Measurements from ENCODE around the gene MACROD2. TPM values are rescaled to one million over a fixed set of nuclear protein-coding genes. Genes with fewer than 3 reads are reported as not detected.

MACROD2 gene
- total and polyA plus RNA-seq, 2 donors (not counting 1 experiment from before 2014, with no cell fraction given), result 5.3 to 6.7 TPM

DNA sequence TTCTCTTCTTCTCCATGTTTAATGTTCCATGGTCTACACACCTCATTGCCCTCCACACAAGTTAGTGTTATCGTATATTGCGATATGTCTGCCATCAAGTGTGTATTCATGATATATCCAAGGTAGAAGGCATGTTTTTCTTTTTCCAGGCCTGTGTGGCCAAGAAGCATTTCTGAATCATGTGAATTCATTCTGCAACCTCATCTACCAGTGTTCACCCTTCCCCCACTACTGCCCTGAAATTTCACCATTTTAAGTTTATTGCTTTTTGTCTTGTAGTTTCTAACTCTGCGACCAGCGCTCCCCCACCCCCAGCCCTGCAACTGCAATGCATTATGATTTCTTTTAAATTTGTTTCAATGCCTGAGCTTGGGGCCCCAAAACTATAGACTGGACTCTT is 960.1 kb downstream of the MACROD2 start:
- no peak for TF ChIP-seq EZH2 (IDR thresholded peaks at IDR 0.05; ENCODE audit: borderline replicate concordance, insufficient read depth, low read depth, low read length, poor library complexity, severe bottlenecking)
- TF ChIP-seq CTCF (IDR thresholded peaks at IDR 0.05), result no peak
- no CpG with 5 or more reads among the region's 4 CpGs for WGBS (ENCODE audit: insufficient coverage)
- H3K27ac Mint-ChIP-seq, result no peak overlapping the region
- ChIA-PET POLR2A (no interaction called here), CTCF (no interaction called here)
- H3K27me3 ChIP-seq (replicated peaks in 1 of 4; ENCODE audit: control extremely low read depth in 1 of 4, control insufficient read depth in 3 of 4, insufficient read depth in 4 of 4, low read length in 3 of 4), result no peaks in the 10 kb centered on the region
- intact Hi-C loops (cut with micrococcal nuclease), result no loop called here
- no peaks in the 10 kb centered on the region for H3K36me3 ChIP-seq (replicated peaks in 1 of 2; ENCODE audit: control extremely low read depth in 1 of 2, control insufficient read depth in 1 of 2, extremely low read depth in 1 of 2, insufficient read depth in 2 of 2, low read length in 1 of 2)
- no peaks in the 10 kb centered on the region for H3K4me1 Mint-ChIP-seq
- no peak overlapping the region for H3K9ac ChIP-seq (ENCODE audit: low read length)
- no peaks in the 10 kb centered on the region for H3K4me1 ChIP-seq (ENCODE audit: control insufficient read depth in 2 of 2, insufficient read depth in 2 of 2, low read length in 2 of 2)
- H4K20me1 ChIP-seq (ENCODE audit: control insufficient read depth, insufficient read depth, low read length, poor library complexity, severe bottlenecking), result no peaks in the 10 kb centered on the region
- no peak overlapping the region for H2AFZ ChIP-seq (ENCODE audit: insufficient read depth, low read depth, low read length, poor library complexity, severe bottlenecking)
- H3K27me3 Mint-ChIP-seq, result no peaks in the 10 kb centered on the region
- no peak for DNase-seq
- H3K4me3 ChIP-seq (ENCODE audit: control extremely low read depth in 1 of 5, extremely low read depth in 1 of 5, insufficient read depth in 1 of 5, low read depth in 2 of 5, low read length in 4 of 5), result no peak overlapping the region
- H3K4me2 ChIP-seq (replicated peaks; ENCODE audit: low read depth, low read length, poor library complexity, severe bottlenecking), result no peak overlapping the region
- peaks cover 3% of the 10 kb centered on the region for H3K9me3 Mint-ChIP-seq (ENCODE audit: insufficient read depth)
- no peaks in the 10 kb centered on the region for H3K79me2 ChIP-seq (ENCODE audit: control insufficient read depth, insufficient read depth, low read length)
- H3K27ac ChIP-seq (ENCODE audit: low read length in 2 of 2), result no peak overlapping the region
- no peak overlapping the region for H3K4me3 Mint-ChIP-seq
- ATAC-seq (ENCODE audit: low read depth), result no peak
- no peaks in the 10 kb centered on the region for H3K9me3 ChIP-seq (ENCODE audit: control extremely low read depth in 1 of 3, control insufficient read depth in 2 of 3, insufficient read depth in 1 of 3, low read length in 2 of 3)

DNA sequence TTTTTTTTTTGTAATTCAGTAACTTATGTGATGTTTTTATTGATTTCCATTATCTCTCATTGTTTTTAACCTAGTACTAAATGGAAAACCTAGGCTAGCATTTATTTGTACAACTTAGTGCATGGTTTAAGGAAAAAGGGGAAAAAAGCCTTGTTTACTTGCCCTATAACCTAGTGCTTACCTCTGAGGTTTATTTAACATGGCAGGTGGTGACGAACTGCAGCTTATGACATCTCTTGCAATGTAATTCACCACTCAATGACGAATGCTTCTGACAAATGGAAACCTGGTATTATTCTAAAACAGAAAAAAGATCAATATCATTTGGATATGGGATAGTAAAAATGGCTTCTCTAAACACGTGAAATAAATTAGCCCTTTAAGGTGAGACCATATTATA is 960.7 kb downstream of the MACROD2 start:
- H3K4me1 Mint-ChIP-seq, result no peaks in the 10 kb centered on the region
- H3K4me3 ChIP-seq (ENCODE audit: control extremely low read depth in 1 of 5, extremely low read depth in 1 of 5, insufficient read depth in 1 of 5, low read depth in 2 of 5, low read length in 4 of 5), result no peak overlapping the region
- no peaks in the 10 kb centered on the region for H3K9me3 Mint-ChIP-seq (ENCODE audit: insufficient read depth)
- no peak overlapping the region for H3K27ac Mint-ChIP-seq
- WGBS (ENCODE audit: insufficient coverage), result no CpG with 5 or more reads among the region's 3 CpGs
- no peaks in the 10 kb centered on the region for H3K27me3 Mint-ChIP-seq
- H3K9me3 ChIP-seq (ENCODE audit: control extremely low read depth in 1 of 3, control insufficient read depth in 2 of 3, insufficient read depth in 1 of 3, low read length in 2 of 3), result no peaks in the 10 kb centered on the region
- ATAC-seq (ENCODE audit: low read depth) (no peak), DNase-seq (no peak)
- no peak overlapping the region for H3K4me2 ChIP-seq (replicated peaks; ENCODE audit: low read depth, low read length, poor library complexity, severe bottlenecking)
- TF ChIP-seq EZH2 (IDR thresholded peaks at IDR 0.05; ENCODE audit: borderline replicate concordance, insufficient read depth, low read depth, low read length, poor library complexity, severe bottlenecking), result no peak
- TF ChIP-seq CTCF (IDR thresholded peaks at IDR 0.05), result no peak
- no peaks in the 10 kb centered on the region for H3K79me2 ChIP-seq (ENCODE audit: control insufficient read depth, insufficient read depth, low read length)
- H3K27ac ChIP-seq (ENCODE audit: low read length in 2 of 2), result no peak overlapping the region
- H3K27me3 ChIP-seq (replicated peaks in 1 of 4; ENCODE audit: control extremely low read depth in 1 of 4, control insufficient read depth in 3 of 4, insufficient read depth in 4 of 4, low read length in 3 of 4), result no peaks in the 10 kb centered on the region
- H3K4me1 ChIP-seq (ENCODE audit: control insufficient read depth in 2 of 2, insufficient read depth in 2 of 2, low read length in 2 of 2), result no peaks in the 10 kb centered on the region
- no peak overlapping the region for H3K9ac ChIP-seq (ENCODE audit: low read length)
- ChIA-PET POLR2A (no interaction called here), CTCF (no interaction called here)
- intact Hi-C loops (cut with micrococcal nuclease), result no loop called here
- no peaks in the 10 kb centered on the region for H3K36me3 ChIP-seq (replicated peaks in 1 of 2; ENCODE audit: control extremely low read depth in 1 of 2, control insufficient read depth in 1 of 2, extremely low read depth in 1 of 2, insufficient read depth in 2 of 2, low read length in 1 of 2)
- no peaks in the 10 kb centered on the region for H4K20me1 ChIP-seq (ENCODE audit: control insufficient read depth, insufficient read depth, low read length, poor library complexity, severe bottlenecking)
- no peak overlapping the region for H2AFZ ChIP-seq (ENCODE audit: insufficient read depth, low read depth, low read length, poor library complexity, severe bottlenecking)
- H3K4me3 Mint-ChIP-seq, result no peak overlapping the region
